Measurements from ENCODE around the gene PRM3. TPM values are rescaled to one million over a fixed set of nuclear protein-coding genes. Genes with fewer than 3 reads are reported as not detected.

PRM3 gene
- total RNA-seq, 3 donors from 2014 or later: not detected

GRCh38 chr16:11278681-11279628 lies 5.5 kb upstream of the PRM3 start:
- H3K4me1 Mint-ChIP-seq (ENCODE audit: low read depth): peaks cover 1% of the 10 kb centered on the region
- H3K9me3 Mint-ChIP-seq: no peaks in the 10 kb centered on the region
- no peak overlapping the region for H3K4me3 Mint-ChIP-seq
- H3K27me3 Mint-ChIP-seq (ENCODE audit: low read depth): peaks cover 7% of the 10 kb centered on the region
- no peak for DNase-seq
- H3K36me3 Mint-ChIP-seq (ENCODE audit: insufficient read depth): no peaks in the 10 kb centered on the region
- ATAC-seq: no peak

DNA sequence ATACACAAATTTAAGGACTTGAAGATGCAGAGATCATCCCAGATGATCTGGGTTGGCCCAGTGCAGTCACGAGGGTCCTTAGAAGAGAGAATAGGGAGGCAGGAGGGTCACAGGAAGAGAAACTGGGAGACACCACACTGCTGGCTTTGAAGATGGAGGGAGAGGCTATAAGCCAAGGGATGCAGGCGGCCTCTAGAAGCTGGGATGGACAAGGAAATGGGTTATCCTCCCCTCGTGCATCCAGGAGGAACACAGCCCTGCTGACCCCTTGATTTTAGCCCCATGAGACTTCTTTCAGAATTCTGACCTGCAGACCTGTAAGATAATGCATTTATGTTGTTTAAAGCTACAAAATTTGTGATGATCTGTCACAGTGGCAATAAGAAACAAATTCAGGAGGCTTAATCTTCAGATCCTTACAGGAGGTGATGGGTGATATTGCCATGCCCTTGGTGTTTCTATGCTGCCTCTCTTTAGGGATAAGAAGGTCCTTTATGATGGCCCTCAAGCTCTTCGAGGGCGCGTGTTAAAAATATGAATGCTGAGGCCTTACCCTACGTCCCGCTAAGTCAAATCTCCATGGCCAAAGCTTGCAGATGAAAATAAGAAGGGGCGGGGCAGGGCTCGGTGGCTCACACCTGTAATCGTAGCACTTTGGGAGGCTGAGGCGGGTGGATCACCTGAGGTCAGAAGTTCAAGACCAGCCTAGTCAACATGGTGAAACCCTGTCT lies 4.3 kb upstream of the PRM3 start:
- no peak for ATAC-seq
- DNase-seq: no peak
- Mint-ChIP-seq H3K36me3 (ENCODE audit: insufficient read depth) (no peaks in the 10 kb centered on the region), H3K9me3 (no peaks in the 10 kb centered on the region), H3K4me1 (ENCODE audit: low read depth) (peaks cover 1% of the 10 kb centered on the region), H3K4me3 (no peak overlapping the region), H3K27me3 (ENCODE audit: low read depth) (peaks cover 4% of the 10 kb centered on the region)

DNA sequence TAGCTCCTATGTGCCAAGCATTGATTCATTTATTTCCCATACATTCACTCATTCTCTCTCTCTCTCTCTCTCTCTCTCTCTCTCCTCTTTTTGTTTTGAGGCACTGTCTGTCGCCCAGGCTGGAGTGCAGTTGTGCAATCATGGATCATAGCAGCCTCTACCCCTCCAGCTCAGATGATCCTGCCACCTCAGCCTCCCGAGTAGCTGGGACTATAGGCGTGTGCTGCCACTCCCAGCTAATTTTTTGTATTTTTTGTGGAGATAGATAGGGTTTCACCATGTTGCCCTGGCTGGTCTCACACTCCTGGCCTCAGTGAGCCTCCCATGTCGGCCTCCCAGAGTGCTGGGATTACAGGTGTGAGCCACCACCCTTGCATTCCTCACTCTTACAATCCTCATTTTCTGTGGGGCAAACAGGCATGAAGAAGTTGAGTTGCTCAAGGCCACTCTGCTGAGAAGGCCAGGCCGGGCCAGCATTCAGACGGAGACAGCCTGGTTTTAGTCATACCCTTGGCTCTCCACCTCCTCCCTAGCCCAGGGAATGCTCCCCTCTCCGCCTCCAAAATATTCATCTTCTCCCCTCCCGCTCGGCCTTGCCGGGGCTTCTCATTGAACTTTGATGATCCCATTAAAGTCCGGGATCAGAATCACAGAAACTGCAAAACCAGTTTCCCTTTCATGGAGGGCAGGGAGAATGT lies 3.6 kb upstream of the PRM3 start:
- ATAC-seq (no peak), DNase-seq (no peak)
- no peaks in the 10 kb centered on the region for H3K9me3 Mint-ChIP-seq
- H3K4me3 Mint-ChIP-seq: no peak overlapping the region
- H3K4me1 Mint-ChIP-seq (ENCODE audit: low read depth): peaks cover 1% of the 10 kb centered on the region
- peaks cover 4% of the 10 kb centered on the region for H3K27me3 Mint-ChIP-seq (ENCODE audit: low read depth)
- no peaks in the 10 kb centered on the region for H3K36me3 Mint-ChIP-seq (ENCODE audit: insufficient read depth)

- Mint-ChIP-seq H3K27me3 (ENCODE audit: low read depth) (peaks cover 4% of the 10 kb centered on the region), H3K9me3 (no peaks in the 10 kb centered on the region), H3K36me3 (ENCODE audit: insufficient read depth) (no peaks in the 10 kb centered on the region), H3K4me3 (no peak within 1 kb of the TSS), H3K4me1 (ENCODE audit: low read depth) (peaks cover 1% of the 10 kb centered on the region)
- DNase-seq (no peak), ATAC-seq (peak in 1 of 2 donors; percentile 27)
Observed at GRCh38 chr16:11276143-11276895, 2.9 kb upstream of the PRM3 start, which contains the start of gene PRM2. TSS of gene PRM2 (minus strand) at chr16:11276480. CDS start at chr16:11276370, 110 bp downstream.

- Mint-ChIP-seq H3K4me3 (no peak overlapping the region), H3K36me3 (ENCODE audit: insufficient read depth) (no peaks in the 10 kb centered on the region), H3K27me3 (ENCODE audit: low read depth) (peaks cover 4% of the 10 kb centered on the region), H3K4me1 (ENCODE audit: low read depth) (peaks cover 1% of the 10 kb centered on the region), H3K9me3 (no peaks in the 10 kb centered on the region)
- no peak for ATAC-seq
- no peak for DNase-seq
Observed at GRCh38 chr16:11274964-11275363, 1.5 kb upstream of the PRM3 start.

DNA sequence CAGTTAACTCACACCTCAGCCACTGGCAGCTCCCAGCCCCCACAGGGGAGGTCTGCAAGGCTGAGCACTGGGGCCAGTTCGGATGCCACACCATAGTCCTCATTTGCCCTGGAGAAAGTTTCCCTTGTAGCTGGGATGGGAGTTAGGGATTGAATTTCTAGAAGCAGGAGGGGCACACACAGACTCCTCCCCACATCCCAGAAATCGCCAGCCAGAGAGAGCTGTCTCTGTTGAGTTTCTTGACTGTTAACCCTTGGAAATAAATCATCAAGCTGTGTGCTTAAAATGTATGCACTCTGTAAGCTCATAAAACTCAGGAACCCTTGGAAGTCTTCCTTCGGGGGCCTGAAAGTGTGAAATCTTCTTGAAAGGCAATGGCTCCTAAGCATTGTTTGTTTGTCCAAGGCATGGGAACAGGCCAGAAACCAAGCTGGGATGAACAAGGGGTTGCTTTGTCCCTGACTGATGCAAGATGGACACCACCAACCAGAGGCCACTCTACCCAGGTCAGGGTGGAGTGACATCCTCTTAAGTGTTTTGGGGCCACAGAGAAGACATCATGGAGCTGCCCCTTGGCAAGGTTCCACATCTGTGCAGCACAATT lies 394 bp upstream of the PRM3 start:
- H3K4me1 Mint-ChIP-seq (ENCODE audit: low read depth): no peaks in the 10 kb centered on the region
- ATAC-seq (no peak), DNase-seq (no peak)
- H3K36me3 Mint-ChIP-seq (ENCODE audit: insufficient read depth): no peaks in the 10 kb centered on the region
- no peaks in the 10 kb centered on the region for H3K9me3 Mint-ChIP-seq
- H3K4me3 Mint-ChIP-seq: no peak overlapping the region
- peaks cover 4% of the 10 kb centered on the region for H3K27me3 Mint-ChIP-seq (ENCODE audit: low read depth)

DNA sequence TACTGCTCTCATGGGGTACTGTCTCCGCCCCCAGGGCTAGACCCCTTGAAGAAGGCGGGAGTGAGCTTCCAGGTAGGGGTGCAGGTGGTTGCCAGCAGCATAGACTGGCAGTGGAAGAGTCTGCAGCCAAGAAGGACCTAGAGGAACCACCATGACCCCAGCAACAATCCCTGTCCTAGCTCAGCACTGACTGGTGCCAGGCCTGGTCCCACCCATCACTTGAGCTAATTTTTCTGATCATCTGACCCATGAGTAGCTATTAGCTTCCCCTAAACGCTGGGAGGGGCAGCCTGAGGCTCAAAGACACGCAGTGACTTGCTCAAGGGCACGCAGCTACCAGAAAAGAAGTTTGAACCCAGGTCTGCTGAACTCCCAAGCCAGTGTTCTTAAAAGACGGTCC lies 945 bp downstream of the PRM3 start:
- Mint-ChIP-seq H3K27me3 (ENCODE audit: low read depth) (peaks cover 2% of the 10 kb centered on the region), H3K4me1 (ENCODE audit: low read depth) (no peaks in the 10 kb centered on the region), H3K36me3 (ENCODE audit: insufficient read depth) (no peaks in the 10 kb centered on the region), H3K4me3 (no peak overlapping the region), H3K9me3 (no peaks in the 10 kb centered on the region)
- ATAC-seq (no peak), DNase-seq (no peak)

DNA sequence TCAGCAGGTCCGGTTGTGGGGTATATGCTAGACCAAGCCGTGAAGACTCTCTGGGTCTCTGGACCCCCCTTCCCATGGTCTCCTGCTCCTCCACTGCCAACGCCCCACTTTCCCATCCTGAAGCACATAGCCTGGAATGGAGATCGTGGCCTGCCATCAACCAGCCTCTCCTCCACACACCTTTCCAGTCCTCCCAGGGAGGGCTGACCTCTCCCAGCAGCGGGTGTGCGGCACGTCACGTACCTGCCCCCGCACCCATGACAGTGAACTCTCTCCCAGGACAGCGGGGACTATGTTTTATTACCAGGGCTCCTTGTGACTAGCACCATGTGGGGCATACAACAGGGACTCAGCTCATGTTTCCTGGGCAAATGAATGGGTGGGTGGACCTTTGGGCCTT lies 1.8 kb downstream of the PRM3 start:
- Mint-ChIP-seq H3K4me1 (ENCODE audit: low read depth) (no peaks in the 10 kb centered on the region), H3K4me3 (no peak overlapping the region), H3K9me3 (no peaks in the 10 kb centered on the region), H3K36me3 (ENCODE audit: insufficient read depth) (no peaks in the 10 kb centered on the region), H3K27me3 (ENCODE audit: low read depth) (no peaks in the 10 kb centered on the region)
- ATAC-seq (no peak), DNase-seq (no peak)

DNA sequence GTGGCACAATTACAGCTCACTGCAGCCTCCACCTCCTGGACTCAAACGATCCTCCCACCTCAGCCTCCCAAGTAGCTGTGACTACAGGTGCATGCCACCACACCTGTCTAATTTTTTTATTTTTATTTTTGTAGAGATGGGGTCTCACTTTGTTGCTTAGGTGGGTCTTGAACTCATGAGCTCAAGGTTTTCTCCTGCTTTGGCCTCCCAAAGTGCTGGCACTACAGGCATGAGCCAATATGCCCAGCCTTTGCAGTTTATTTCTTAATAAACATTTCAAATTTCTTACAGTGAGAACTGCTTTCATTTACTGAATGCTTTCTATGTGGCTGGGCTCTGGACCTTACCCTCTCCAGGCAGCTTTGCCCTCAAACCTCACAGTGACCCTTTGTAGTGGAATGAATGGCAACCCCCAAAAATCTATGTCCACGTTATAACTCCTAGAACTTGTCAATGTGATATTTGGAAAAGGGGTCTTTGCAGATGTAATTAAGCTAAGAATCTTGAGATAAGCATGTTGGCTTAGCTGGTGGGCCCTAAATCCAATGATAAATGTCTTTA lies 2.7 kb downstream of the PRM3 start:
- H3K4me1 Mint-ChIP-seq (ENCODE audit: low read depth): no peaks in the 10 kb centered on the region
- no peak for ATAC-seq
- DNase-seq: no peak
- no peak overlapping the region for H3K4me3 Mint-ChIP-seq
- H3K36me3 Mint-ChIP-seq (ENCODE audit: insufficient read depth): no peaks in the 10 kb centered on the region
- H3K9me3 Mint-ChIP-seq: no peaks in the 10 kb centered on the region
- H3K27me3 Mint-ChIP-seq (ENCODE audit: low read depth): no peaks in the 10 kb centered on the region

DNA sequence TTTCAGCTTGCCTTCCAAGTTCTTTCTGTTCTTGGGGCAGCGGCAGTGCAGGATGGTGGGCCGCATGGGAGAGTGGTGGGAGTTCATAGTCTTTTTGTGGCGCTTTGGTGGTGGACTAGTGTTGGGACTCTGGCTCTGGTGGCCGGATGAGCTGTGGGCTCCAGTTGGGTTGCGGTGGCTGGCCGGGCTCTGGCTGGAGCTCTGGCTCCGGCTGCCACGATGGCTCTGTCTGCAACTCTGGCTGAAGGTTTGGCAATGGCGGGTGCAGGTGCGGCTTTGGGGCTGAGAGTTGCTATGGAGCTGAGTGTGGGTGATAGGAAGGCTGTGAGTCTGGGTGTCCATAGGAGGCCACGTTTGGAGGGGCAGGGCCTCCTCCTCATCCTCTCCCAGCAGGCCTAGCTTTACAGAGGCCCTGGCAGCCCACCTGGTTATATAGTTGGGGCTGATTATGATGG lies 4.5 kb downstream of the PRM3 start, which contains the start of gene TNP2:
TSS of gene TNP2 (minus strand) at position 405 of the 455 bp plus-strand sequence. CDS start at position 342, 63 bp downstream.
- DNase-seq: no peak
- H3K36me3 Mint-ChIP-seq (ENCODE audit: insufficient read depth): no peaks in the 10 kb centered on the region
- no peaks in the 10 kb centered on the region for H3K9me3 Mint-ChIP-seq
- no peak for ATAC-seq
- H3K27me3 Mint-ChIP-seq (ENCODE audit: low read depth): no peaks in the 10 kb centered on the region
- H3K4me3 Mint-ChIP-seq: no peak within 1 kb of the TSS
- H3K4me1 Mint-ChIP-seq (ENCODE audit: low read depth): peaks cover 10% of the 10 kb centered on the region

DNA sequence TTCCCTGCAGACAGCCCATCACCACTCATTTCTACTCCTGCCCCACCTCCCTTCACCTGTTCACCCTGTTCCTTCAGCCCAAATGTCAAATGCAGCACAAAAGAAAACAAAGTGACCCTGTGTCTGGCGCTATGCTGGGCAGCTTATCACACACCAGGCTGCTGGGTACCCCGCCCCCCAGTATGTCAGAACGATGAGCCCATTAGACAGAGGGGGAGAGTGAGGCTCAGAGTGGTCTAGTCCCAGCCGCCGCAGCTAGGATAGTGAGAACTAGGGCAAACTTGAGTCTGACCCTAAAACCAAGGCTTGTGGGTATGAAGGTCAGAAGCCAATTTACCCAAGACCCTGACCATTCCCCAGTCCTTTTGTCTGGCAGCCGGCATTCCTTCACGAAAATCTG lies 8.3 kb downstream of the PRM3 start:
- no peaks in the 10 kb centered on the region for H3K9me3 Mint-ChIP-seq
- no peaks in the 10 kb centered on the region for H3K36me3 Mint-ChIP-seq (ENCODE audit: insufficient read depth)
- no peaks in the 10 kb centered on the region for H3K27me3 Mint-ChIP-seq (ENCODE audit: low read depth)
- DNase-seq (no peak), ATAC-seq (no peak)
- H3K4me3 Mint-ChIP-seq: no peak overlapping the region
- H3K4me1 Mint-ChIP-seq (ENCODE audit: low read depth): peaks cover 26% of the 10 kb centered on the region

DNA sequence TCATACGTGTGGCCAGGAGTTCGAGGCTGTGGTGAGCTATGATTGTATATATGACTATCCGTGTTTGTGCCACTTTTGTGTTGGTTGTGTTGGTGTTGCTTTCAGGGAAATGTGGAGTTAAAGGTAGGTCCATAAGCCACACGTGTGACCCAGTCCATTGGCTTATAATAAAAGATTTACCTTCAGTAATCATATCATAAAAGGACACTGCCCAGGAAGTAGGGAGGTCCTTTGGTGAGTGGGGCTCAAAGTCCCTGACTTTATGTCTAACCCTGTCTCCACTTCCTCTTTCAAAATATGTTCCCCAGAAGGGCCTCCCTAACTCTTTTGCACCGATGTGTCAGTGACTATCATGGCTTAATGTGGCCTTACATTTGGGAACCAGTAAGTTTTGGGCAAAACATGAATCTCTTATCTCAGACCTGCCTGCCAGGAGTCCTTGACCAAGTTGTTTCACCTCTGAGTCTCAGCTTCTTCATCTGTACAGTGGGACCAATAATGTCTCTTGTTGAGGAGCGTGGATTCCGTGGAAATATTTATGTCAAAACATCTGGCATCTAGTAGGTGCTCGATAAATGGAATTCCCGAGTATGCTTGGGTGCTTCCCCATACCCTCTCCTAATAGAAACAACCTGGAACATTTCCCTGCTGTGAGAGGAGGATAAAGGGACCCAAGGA lies 9.1 kb downstream of the PRM3 start:
- ATAC-seq (peak; percentile 6 to 7), DNase-seq (no peak)
- H3K27me3 Mint-ChIP-seq (ENCODE audit: low read depth): no peaks in the 10 kb centered on the region
- H3K4me3 Mint-ChIP-seq: no peak overlapping the region
- H3K4me1 Mint-ChIP-seq (ENCODE audit: low read depth): peaks cover 29% of the 10 kb centered on the region
- no peaks in the 10 kb centered on the region for H3K36me3 Mint-ChIP-seq (ENCODE audit: insufficient read depth)
- no peaks in the 10 kb centered on the region for H3K9me3 Mint-ChIP-seq

DNA sequence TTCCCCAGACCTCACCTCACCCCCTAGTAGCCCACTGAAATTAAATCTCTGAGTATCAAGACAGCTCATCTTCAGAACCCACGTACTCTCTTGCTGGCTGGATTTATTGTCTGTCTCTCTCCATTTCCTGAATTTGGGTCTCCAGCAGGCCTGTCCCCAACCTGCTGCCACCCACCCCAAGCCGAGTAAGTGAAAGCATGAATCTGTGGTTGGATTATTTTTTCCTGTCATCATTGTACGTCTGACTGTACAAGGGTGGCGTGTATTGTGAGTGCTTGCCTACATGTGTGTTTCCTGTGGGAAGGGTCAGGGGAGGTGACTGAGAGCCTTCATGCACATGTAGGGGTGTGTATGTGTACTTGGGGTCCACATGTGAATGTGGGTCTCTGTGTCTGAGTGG lies 9.7 kb downstream of the PRM3 start:
- no peaks in the 10 kb centered on the region for H3K9me3 Mint-ChIP-seq
- peaks cover 35% of the 10 kb centered on the region for H3K4me1 Mint-ChIP-seq (ENCODE audit: low read depth)
- H3K4me3 Mint-ChIP-seq: no peak overlapping the region
- DNase-seq (peak; percentile 30), ATAC-seq (peak; percentile 88 to 92)
- H3K27me3 Mint-ChIP-seq (ENCODE audit: low read depth): no peaks in the 10 kb centered on the region
- no peaks in the 10 kb centered on the region for H3K36me3 Mint-ChIP-seq (ENCODE audit: insufficient read depth)
